IPS-18a (cell line): ENCODE results near the gene CCNE1.

Experiments
- H3K27ac ChIP-seq: one replicate; pipeline ENCODE4 v1.5.1; 2013; ENCODE audit warnings: low read length
- H3K27me3 ChIP-seq: one replicate; pipeline ENCODE4 v1.6.1; 2013; ENCODE audit warnings: mild to moderate bottlenecking, low read length; ENCODE audit not compliant: control insufficient read depth, insufficient read depth
- H3K36me3 ChIP-seq: one replicate; pipeline ENCODE4 v1.6.1; 2013; ENCODE audit warnings: low read depth, low read length; ENCODE audit not compliant: control insufficient read depth
- H3K4me1 ChIP-seq: one replicate; pipeline ENCODE4 v1.6.1; 2013; ENCODE audit warnings: low read depth, low read length; ENCODE audit not compliant: control insufficient read depth
- H3K4me3 ChIP-seq: one replicate; pipeline ENCODE4 v1.5.1; 2013; ENCODE audit warnings: low read length
- H3K9ac ChIP-seq: one replicate; pipeline ENCODE4 v1.6.1; 2013; ENCODE audit warnings: mild to moderate bottlenecking, low read length, moderate library complexity
- H3K9me3 ChIP-seq: one replicate; pipeline ENCODE4 v1.6.1; 2013; ENCODE audit warnings: low read depth, low read length; ENCODE audit not compliant: control insufficient read depth

The CCNE1 gene

DNA sequence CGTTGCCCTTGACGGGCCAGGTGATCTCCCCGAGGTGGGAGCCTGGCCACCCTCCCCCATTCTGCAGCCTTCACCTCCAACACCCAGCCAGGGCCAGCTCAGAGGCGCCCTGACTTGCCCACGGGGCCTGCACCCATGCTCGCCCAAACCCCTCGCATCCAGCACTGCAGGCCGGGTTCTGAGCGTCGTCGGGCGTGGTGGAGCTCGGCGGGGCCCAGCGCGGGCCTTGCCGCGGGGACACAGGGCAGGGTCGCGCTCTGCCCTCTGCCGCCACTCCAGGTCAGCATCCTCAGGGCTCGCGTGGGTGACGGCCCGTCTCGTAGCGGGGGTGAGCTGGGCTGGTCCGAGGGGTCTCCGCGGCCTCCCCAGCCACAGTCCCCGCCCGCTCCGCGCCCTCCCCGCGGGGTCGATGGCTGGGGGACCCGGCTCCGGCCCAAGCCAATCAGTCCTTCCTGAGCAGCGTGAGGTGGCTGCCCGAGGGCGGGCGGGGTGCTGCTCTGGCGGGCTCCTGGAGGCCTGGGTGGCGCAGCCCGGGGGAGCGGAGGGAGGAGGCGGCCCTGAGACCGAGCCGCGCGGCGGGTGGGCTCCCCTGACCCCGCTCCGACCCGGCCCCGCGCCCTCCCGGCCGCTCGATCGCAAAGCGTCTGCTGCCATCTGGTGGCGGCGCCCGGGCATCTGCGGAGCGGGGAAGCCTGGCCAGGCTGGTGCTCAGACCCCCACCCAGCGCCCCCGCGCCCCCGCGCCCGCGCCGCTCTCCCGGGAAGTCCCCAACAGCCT lies 61.4 kb downstream of the CCNE1 start:
- no peaks in the 10 kb centered on the region for H3K9me3 ChIP-seq
- H3K9ac ChIP-seq, result no peak overlapping the region
- H3K27ac ChIP-seq, result no peak overlapping the region
- H3K27me3 ChIP-seq, result peaks cover 27% of the 10 kb centered on the region
- peak overlapping the region; percentile 56 for H3K4me3 ChIP-seq
- no peaks in the 10 kb centered on the region for H3K36me3 ChIP-seq
- no peaks in the 10 kb centered on the region for H3K4me1 ChIP-seq
